Kidney (tissue), 14 donors: Measurements from ENCODE around the gene IQCM. TPM values are rescaled to one million over a fixed set of nuclear protein-coding genes. Genes with fewer than 3 reads are reported as not detected.
"Not testable (repeated sequence)": the region's sequence is repeated elsewhere in the genome, so short reads cannot be mapped to it uniquely, and the experiment has no call there.

Experiments
- DNase-seq, 5 donors: peaks; one replicate each; pipeline ENCODE4 v3.0.0-alpha.2; 2013 to 2020
- FAIRE-seq: peaks from 2 replicates; lab custom pipeline; 2012; peaks lifted over from hg19 to GRCh38; lab: Jason Lieb, UNC
- H3K27ac ChIP-seq, 2 donors: one replicate each; pipeline ENCODE4 v1.7.0; 2013; ENCODE audit warnings: low read depth in 2 of 2, low read length in 2 of 2, inconsistent platforms in 1 of 2
- H3K27me3 ChIP-seq: one replicate; pipeline ENCODE4 v1.7.1; 2013; ENCODE audit warnings: low read length, inconsistent platforms; ENCODE audit not compliant: control insufficient read depth, insufficient read depth
- H3K36me3 ChIP-seq, 3 donors: one replicate each; pipeline versions ENCODE4 v1.7.0 to v1.7.1; 2013; ENCODE audit warnings: low read length in 3 of 3, control low read depth in 1 of 3, inconsistent platforms in 1 of 3; ENCODE audit not compliant: insufficient read depth in 3 of 3, control insufficient read depth in 2 of 3
- H3K4me1 ChIP-seq, 3 donors: one replicate each; pipeline versions ENCODE4 v1.7.0 to v1.7.1; 2013; ENCODE audit warnings: low read length in 3 of 3, inconsistent platforms in 1 of 3, low read depth in 1 of 3; ENCODE audit not compliant: control insufficient read depth in 2 of 3, insufficient read depth in 2 of 3
- H3K4me3 ChIP-seq, 3 donors: one replicate each; pipeline versions ENCODE4 v1.7.0 to v1.8.1; 2013; ENCODE audit warnings: low read length in 3 of 3, control low read depth in 1 of 3, inconsistent platforms in 1 of 3
- H3K9ac ChIP-seq, 3 donors: one replicate each; pipeline versions ENCODE4 v1.7.0 to v1.7.1; 2013; ENCODE audit warnings: low read length in 3 of 3, control low read depth in 1 of 3, inconsistent platforms in 1 of 3
- H3K9me3 ChIP-seq, 3 donors: one replicate each; pipeline versions ENCODE4 v1.7.0 to v1.7.1; 2013; ENCODE audit warnings: low read length in 3 of 3, control low read depth in 1 of 3, inconsistent platforms in 1 of 3; ENCODE audit not compliant: control insufficient read depth in 2 of 3, insufficient read depth in 1 of 3
- CTCF ChIP-seq: IDR thresholded peaks from 3 replicates; pipeline ENCODE4 v1.5.1; 2012; ENCODE audit warnings: mild to moderate bottlenecking, moderate library complexity, borderline replicate concordance; ENCODE audit not compliant: insufficient read depth; ENCODE audit errors: extremely low read depth
- intact Hi-C: fragments of 100-400 bp; cut with DNase I; formaldehyde crosslinking; loops from one replicate; pipeline ENCODE4 v1.11.1; 2022
- polyA plus RNA-seq: library from polyadenylated mRNA; stranded (reverse); fragments of 350-450 nt; fragmentation: Illumina TruSeq; extraction: RNeasy Lipid Tissue Mini Kit (QIAGEN cat#74804); gene quantifications from one replicate; pipeline ENCODE4 v1.2.3, GENCODE V29; 2014; ENCODE audit warnings: low read depth, low replicate concordance; ENCODE audit not compliant: insufficient read depth
- total RNA-seq: library from RNA; stranded (reverse); fragmentation: NEBNext Ultra II Directional; extraction: Animal tissue kit (Norgen Biotek cat#: 25700); gene quantifications from one replicate; pipeline ENCODE4 v1.2.1, GENCODE V29; 2021
- donor health status: control.
- donor health status: control.
- donor health status: control.
- donor health status: control.
- donor health status: control.
- donor health status: DM: yes; HTN: yes; CAD: no.
- donor health status: Normal renal cell carcinoma (clear cell type).

Gene IQCM
- total and polyA plus RNA-seq, 2 donors from 2014 or later: not detected

- peaks cover 0 to 2% (median 0%) of the 10 kb centered on the region in 3 donors for H3K9me3 ChIP-seq
- TF ChIP-seq CTCF: no peak
- no peak overlapping the region for H3K4me3 ChIP-seq
- H3K36me3 ChIP-seq: no peaks in the 10 kb centered on the region
- no peaks in the 10 kb centered on the region for H3K27me3 ChIP-seq
- no peak overlapping the region for H3K9ac ChIP-seq
- intact Hi-C loops: no loop called here
- DNase-seq (no peak), FAIRE-seq (no peak)
- H3K27ac ChIP-seq: no peak overlapping the region
- H3K4me1 ChIP-seq: peaks cover 0 to 4% (median 0%) of the 10 kb centered on the region in 3 donors
These were observed 326.3 kb downstream of the IQCM start for GRCh38 chr4:149489321-149489720.

GRCh38 chr4:149486861-149487260 is 328.8 kb downstream of the IQCM start:
- TF ChIP-seq CTCF: no peak
- no peak overlapping the region for H3K4me3 ChIP-seq
- H3K27ac ChIP-seq: no peak overlapping the region
- intact Hi-C loops: no loop called here
- FAIRE-seq: no peak
- peaks cover 0 to 2% (median 0%) of the 10 kb centered on the region in 3 donors for H3K9me3 ChIP-seq
- H3K9ac ChIP-seq: no peak overlapping the region
- DNase-seq: no peak
- no peaks in the 10 kb centered on the region for H3K4me1 ChIP-seq
- no peaks in the 10 kb centered on the region for H3K27me3 ChIP-seq
- H3K36me3 ChIP-seq: no peaks in the 10 kb centered on the region

- H3K4me3 ChIP-seq, intact Hi-C loops, H3K27ac ChIP-seq, DNase-seq, H3K9me3 ChIP-seq, H3K9ac ChIP-seq, FAIRE-seq, H3K36me3 ChIP-seq, H3K4me1 ChIP-seq, H3K27me3 ChIP-seq: not testable (repeated sequence)
These were observed 347.0 kb downstream of the IQCM start for GRCh38 chr4:149468669-149469068.

- Histone ChIP-seq H3K9me3 (no peaks in the 10 kb centered on the region), H3K27me3 (no peaks in the 10 kb centered on the region), H3K36me3 (no peaks in the 10 kb centered on the region), H3K27ac (no peak overlapping the region), H3K4me1 (no peaks in the 10 kb centered on the region), H3K4me3 (no peak overlapping the region), H3K9ac (no peak overlapping the region)
- no peak for TF ChIP-seq CTCF
- DNase-seq (no peak), FAIRE-seq (no peak)
- intact Hi-C loops: no loop called here
These were observed 349.2 kb downstream of the IQCM start for GRCh38 chr4:149466446-149466845.
